HG03175 (cell line): ENCODE data around the gene ADO.
"Not testable (repeated sequence)": the region's sequence is repeated elsewhere in the genome, so short reads cannot be mapped to it uniquely, and the experiment has no call there.

ENCODE experiments used
- ATAC-seq: cut with Tn5 transposase; IDR thresholded peaks from one replicate; pipeline ENCODE4 v1.9.1; 2021; ENCODE audit warnings: mild to moderate bottlenecking, moderate library complexity; ENCODE audit not compliant: unreplicated experiment

The ADO gene

GRCh38 chr10:62804356-62805230 lies at the start of gene ADO:
Gene ADO (plus strand): TSS chr10:62804720. CDS start chr10:62805060, 340 bp downstream.
- ATAC-seq = peak; percentile 85

DNA sequence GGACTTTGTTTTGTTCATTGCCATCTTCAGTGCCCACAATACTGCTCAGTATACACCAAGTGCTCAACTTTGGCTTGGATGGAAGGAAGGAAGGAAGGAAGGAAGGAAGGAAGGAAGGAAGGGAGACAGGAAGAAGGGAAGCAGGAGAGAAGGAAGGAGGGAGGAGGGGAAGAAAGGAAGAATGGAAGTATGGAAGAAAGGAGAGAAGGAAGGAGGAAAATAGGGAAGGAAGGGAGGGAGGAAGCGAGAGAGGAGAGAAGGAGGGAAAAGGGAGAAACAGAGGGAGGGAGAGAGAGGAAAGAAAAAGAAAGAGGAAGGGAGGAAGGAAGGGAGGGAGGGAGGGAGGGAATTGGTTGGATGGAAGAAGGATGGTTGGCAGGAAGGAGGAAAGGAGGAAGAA lies 49.6 kb upstream of the ADO start:
- ATAC-seq = no peak

GRCh38 chr10:62755662-62756653 lies 48.6 kb upstream of the ADO start:
- no peak for ATAC-seq

- no peak for ATAC-seq
These were observed 44.8 kb upstream of the ADO start for GRCh38 chr10:62759599-62760175.

- no peak for ATAC-seq
These were observed 44.1 kb upstream of the ADO start for GRCh38 chr10:62760401-62760800.

DNA sequence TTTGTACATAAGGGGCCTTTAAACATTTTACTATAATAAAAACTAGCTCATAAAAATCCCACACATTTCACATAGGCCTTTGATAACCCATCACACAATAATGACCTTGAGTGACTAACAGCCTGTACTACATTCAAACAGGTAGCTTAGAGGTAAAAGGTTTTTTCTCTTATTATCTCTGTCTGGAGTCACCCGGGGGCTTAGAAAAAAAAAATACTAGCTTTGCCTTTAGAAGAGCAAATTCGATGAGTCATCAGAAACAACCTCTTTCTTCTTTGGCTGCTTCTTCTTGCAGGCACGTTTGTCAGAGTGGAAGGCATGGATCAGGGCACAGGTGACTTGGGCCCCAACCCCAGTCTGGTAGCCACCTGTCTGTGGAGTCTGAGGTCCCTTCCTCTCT lies 43.4 kb upstream of the ADO start:
- ATAC-seq = no peak

- no peak for ATAC-seq
These were observed 41.4 kb upstream of the ADO start for GRCh38 chr10:62763155-62763554.

DNA sequence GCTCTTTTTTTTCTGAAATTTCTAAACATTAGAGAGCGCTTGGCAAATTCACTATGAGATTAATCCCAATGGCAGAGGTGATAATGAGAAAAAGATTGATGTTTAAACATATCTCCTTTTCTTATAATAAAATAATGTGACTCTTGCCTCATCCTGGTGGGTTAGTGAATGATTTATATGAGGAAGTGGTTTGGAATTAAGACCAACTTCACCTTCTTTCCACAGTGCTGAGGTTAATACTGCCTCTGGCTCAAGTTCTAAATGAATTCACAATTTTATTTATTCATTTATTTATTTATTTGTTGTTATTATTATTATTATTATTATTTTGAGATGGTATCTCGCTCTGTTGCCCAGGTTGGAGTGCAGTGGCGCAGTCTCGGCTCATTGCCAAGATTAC lies 40.5 kb upstream of the ADO start:
- ATAC-seq = no peak

DNA sequence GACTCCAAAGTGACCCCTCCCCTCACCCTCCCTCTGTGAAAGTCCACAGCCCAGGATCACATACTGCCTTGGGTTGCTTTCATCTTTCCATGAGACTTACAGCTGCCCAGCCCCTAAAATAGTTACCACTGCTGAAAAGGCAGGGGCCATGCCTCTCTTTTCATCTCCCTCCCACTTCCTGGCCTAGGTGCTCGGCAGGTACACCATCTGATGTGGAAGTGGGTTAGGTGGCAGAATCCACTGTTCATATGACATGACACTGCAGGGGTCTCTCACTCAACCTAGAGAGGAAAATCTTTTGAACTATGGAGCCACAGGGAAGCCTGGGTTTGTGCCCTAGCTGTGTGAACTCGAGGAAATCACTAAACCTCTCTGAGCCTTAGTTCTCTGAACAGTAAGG lies 38.8 kb upstream of the ADO start:
- ATAC-seq = no peak

DNA sequence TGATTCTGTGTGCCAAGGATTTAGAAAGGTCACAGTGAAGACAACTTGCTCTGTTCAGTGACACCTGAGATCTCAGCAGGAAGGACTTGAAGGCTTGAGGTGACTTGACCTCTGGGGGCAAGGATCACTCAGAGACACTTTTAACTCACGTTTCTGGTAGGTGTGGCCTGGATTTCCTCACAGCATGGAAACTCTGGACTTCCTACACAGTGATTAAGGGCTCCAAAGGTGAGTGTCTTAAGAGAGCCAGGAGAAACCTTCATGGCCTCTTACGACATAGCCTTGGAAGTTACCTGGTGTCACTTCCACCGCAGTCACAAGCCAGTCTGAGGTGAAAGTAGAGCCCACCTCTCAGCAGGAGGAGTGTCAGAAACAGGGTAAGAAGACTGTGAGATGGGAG lies 38.1 kb upstream of the ADO start:
- no peak for ATAC-seq

- ATAC-seq = no peak
These were observed 34.8 kb upstream of the ADO start for GRCh38 chr10:62769574-62770242.

- ATAC-seq = no peak
These were observed 32.1 kb upstream of the ADO start for GRCh38 chr10:62772186-62772974.

DNA sequence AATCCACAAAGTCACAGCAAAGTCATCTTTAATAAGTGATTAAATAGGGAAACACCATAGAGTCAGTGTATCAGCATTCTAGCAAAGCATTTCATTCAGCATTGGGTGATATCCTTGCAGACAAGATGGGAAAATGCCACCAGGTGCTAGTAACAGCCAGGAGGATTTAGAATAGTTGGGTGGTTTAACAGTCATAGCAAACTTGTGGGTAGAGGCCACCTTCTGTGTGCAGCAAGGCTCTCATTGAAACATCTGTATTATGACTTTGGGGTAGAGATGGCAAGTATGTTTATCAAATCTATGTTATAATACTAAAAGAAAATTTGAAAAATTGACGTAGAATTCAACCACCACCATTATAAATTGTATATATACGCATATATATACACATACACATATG lies 26.4 kb upstream of the ADO start:
- ATAC-seq = peak; percentile 44

DNA sequence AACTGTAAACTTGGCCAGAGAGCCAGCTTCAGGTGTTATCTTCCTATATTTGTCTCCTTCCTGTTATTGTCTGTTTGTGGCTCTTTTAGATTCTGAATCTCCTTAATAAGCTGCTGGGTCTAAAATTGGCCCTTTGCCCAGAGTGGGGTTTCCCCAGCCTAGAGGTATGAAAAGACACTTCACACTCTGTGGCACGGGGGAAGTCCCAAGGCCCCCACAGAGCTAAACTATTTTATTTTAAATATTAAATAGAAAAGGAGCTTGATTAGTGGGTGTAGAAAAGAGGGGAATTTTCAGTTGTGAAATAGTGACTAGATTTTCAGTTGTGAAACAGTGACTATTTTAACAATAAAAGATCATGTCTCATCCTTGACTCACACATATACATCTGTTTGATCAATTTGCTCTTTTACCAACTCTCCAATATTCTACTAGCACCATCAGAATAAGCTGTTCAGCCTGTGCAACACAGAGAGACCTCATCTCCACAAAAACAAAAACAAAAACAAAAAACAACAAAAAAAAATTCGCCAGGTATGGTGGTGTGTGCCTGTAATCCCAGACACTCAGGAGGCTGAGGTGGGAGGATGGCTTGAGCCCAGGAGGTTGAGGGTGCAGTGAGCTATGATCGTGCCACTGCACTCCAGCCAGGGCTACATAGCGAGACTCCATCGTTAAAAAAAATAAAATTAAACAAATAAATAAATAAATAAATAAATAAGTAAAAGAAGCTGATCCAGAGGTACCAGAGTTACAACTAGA lies 24.9 kb upstream of the ADO start:
- ATAC-seq = peak; percentile 97

GRCh38 chr10:62784537-62784936 lies 20.0 kb upstream of the ADO start:
- not testable (repeated sequence) for ATAC-seq

- ATAC-seq = not testable (repeated sequence)
These were observed 16.2 kb upstream of the ADO start for GRCh38 chr10:62788285-62788684.

DNA sequence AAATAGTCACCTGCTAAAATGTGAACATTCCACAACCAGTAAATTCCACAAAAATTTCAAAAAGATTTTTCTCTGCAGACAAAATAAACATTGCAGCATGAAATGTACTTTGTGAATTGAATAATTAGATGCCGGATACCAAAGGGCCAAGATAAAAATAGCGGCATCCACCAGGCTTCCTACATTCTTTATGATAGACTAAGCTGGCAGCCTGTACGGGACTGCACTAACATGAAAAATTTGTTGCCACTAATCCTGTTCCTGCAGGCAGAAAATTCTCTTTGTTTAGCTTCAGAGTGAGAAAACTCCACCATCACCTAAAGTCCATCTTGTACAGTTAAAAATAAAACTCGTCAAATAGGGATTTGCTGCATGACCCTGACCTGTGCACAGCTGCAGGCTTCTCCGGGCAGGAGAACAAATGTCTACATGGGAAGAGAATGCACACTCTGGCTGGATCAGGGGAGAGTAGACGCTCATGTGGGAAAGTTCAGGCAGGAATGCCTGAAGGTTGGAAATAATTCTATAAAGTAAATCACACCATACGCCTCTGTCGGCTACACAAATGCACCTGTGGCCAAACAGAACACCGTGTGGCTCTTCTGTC lies 15.6 kb upstream of the ADO start:
- no peak for ATAC-seq

- ATAC-seq = no peak
These were observed 14.4 kb upstream of the ADO start for GRCh38 chr10:62790019-62790555.

GRCh38 chr10:62790571-62790970 lies 13.9 kb upstream of the ADO start:
- ATAC-seq = no peak
